ENCODE data around the gene AVPI1.
"Not testable (repeated sequence)": the region's sequence is repeated elsewhere in the genome, so short reads cannot be mapped to it uniquely, and the experiment has no call there.

AVPI1 gene

GRCh38 chr10:97640174-97640867 lies 46.7 kb downstream of the AVPI1 start, which contains the start of gene PI4K2A:
Gene PI4K2A, plus strand, starts transcription at chr10:97640671. Its CDS starts 72 bp downstream, at chr10:97640743.
- peak; percentile 93 for DNase-seq

- not testable (repeated sequence) for DNase-seq
Measured at GRCh38 chr10:97639090-97639489, 48.0 kb downstream of the AVPI1 start.

GRCh38 chr10:97635577-97635976 lies 51.5 kb downstream of the AVPI1 start:
- DNase-seq = no peak

- no peak for DNase-seq
Measured at GRCh38 chr10:97633921-97634320, 53.1 kb downstream of the AVPI1 start.

- DNase-seq = peak; percentile 80
Measured at GRCh38 chr10:97632949-97633884, 53.8 kb downstream of the AVPI1 start, which contains the start of gene MORN4. Gene MORN4, minus strand, starts transcription at chr10:97633500. Its CDS starts 13,847 bp downstream, at chr10:97619653.

- no peak for DNase-seq
Measured at GRCh38 chr10:97631098-97631497, 55.9 kb downstream of the AVPI1 start.

GRCh38 chr10:97629289-97629688 lies 57.8 kb downstream of the AVPI1 start:
- DNase-seq = no peak

GRCh38 chr10:97628228-97628627 lies 58.8 kb downstream of the AVPI1 start:
- no peak for DNase-seq

- DNase-seq = no peak
Measured at GRCh38 chr10:97627731-97628130, 59.3 kb downstream of the AVPI1 start.
